ENCODE results near the gene HSD3B2. TPM values are rescaled to one million over a fixed set of nuclear protein-coding genes. Genes with fewer than 3 reads are reported as not detected.
A peak's percentile ranks its signal among the peaks of the same experiment; 100 is the strongest.

Gene HSD3B2
- total and polyA plus RNA-seq, 2 experiments from 2014 or later: 3.4 to 4.6 TPM

GRCh38 chr1:119453021-119453420, 38.1 kb downstream of the HSD3B2 start:
- 74% methylated on average over 3 of the region's 3 CpGs for WGBS (ENCODE audit: low lambda C conversion rate, missing lambda C conversion rate)
- TF ChIP-seq CTCF (IDR thresholded peaks at IDR 0.05; ENCODE audit: poor library complexity) (no peak), EZH2phosphoT487 (IDR thresholded peaks at IDR 0.05; ENCODE audit: low read depth, severe bottlenecking, unreplicated experiment) (no peak), EZH2 (IDR thresholded peaks at IDR 0.05; ENCODE audit: borderline replicate concordance) (no peak)

GRCh38 chr1:119462964-119463363, 48.0 kb downstream of the HSD3B2 start:
- no peak for DNase-seq (ENCODE audit: low spot score)
- no peaks in the 10 kb centered on the region for H3K79me2 ChIP-seq
- TF ChIP-seq EZH2phosphoT487 (IDR thresholded peaks at IDR 0.05; ENCODE audit: low read depth, severe bottlenecking, unreplicated experiment): no peak
- TF ChIP-seq CTCF (IDR thresholded peaks at IDR 0.05; ENCODE audit: poor library complexity): no peak
- TF ChIP-seq EZH2 (IDR thresholded peaks at IDR 0.05; ENCODE audit: borderline replicate concordance): no peak
- H3K4me1 ChIP-seq (ENCODE audit: insufficient read depth): peaks cover 19% of the 10 kb centered on the region
- no peak overlapping the region for H2AFZ ChIP-seq
- 88% methylated on average over 2 of the region's 2 CpGs for WGBS (ENCODE audit: low lambda C conversion rate, missing lambda C conversion rate)
- H3K27ac ChIP-seq: no peak overlapping the region
- no peaks in the 10 kb centered on the region for H3K27me3 ChIP-seq
- no peaks in the 10 kb centered on the region for H3K9me3 ChIP-seq (ENCODE audit: low read depth)
- H3K36me3 ChIP-seq (replicated peaks; ENCODE audit: insufficient read depth, low read depth): no peaks in the 10 kb centered on the region
- H4K20me1 ChIP-seq (ENCODE audit: insufficient read depth, poor library complexity, severe bottlenecking): no peaks in the 10 kb centered on the region
- no peaks in the 10 kb centered on the region for H3K9me2 ChIP-seq (replicated peaks; ENCODE audit: insufficient read depth)
- no peak overlapping the region for H3K4me2 ChIP-seq
- H3K4me3 ChIP-seq: no peak overlapping the region

More at GRCh38 chr1:119453021-119453420, 38.1 kb downstream of the HSD3B2 start:
- H4K20me1 ChIP-seq (ENCODE audit: insufficient read depth, poor library complexity, severe bottlenecking): no peaks in the 10 kb centered on the region
- no peaks in the 10 kb centered on the region for H3K9me2 ChIP-seq (replicated peaks; ENCODE audit: insufficient read depth)
- H2AFZ ChIP-seq: no peak overlapping the region
- H3K36me3 ChIP-seq (replicated peaks; ENCODE audit: insufficient read depth, low read depth): no peaks in the 10 kb centered on the region
- no peaks in the 10 kb centered on the region for H3K27me3 ChIP-seq
- DNase-seq (ENCODE audit: low spot score): no peak
- H3K79me2 ChIP-seq: no peaks in the 10 kb centered on the region
- H3K27ac ChIP-seq: peak overlapping the region; percentile 50
- H3K4me1 ChIP-seq (ENCODE audit: insufficient read depth): peaks cover 20% of the 10 kb centered on the region
- no peak overlapping the region for H3K4me3 ChIP-seq
- H3K4me2 ChIP-seq: no peak overlapping the region
- H3K9me3 ChIP-seq (ENCODE audit: low read depth): no peaks in the 10 kb centered on the region

- H3K36me3 ChIP-seq (replicated peaks; ENCODE audit: insufficient read depth, low read depth): no peaks in the 10 kb centered on the region
- 92% methylated on average over 2 of the region's 2 CpGs for WGBS (ENCODE audit: low lambda C conversion rate, missing lambda C conversion rate)
- TF ChIP-seq EZH2 (IDR thresholded peaks at IDR 0.05; ENCODE audit: borderline replicate concordance) (no peak), CTCF (IDR thresholded peaks at IDR 0.05; ENCODE audit: poor library complexity) (no peak), EZH2phosphoT487 (IDR thresholded peaks at IDR 0.05; ENCODE audit: low read depth, severe bottlenecking, unreplicated experiment) (no peak)
Measured at GRCh38 chr1:119463569-119463968, 48.6 kb downstream of the HSD3B2 start.

GRCh38 chr1:119466445-119466844, 51.5 kb downstream of the HSD3B2 start:
- 37% methylated on average over 2 of the region's 2 CpGs for WGBS (ENCODE audit: low lambda C conversion rate, missing lambda C conversion rate)
- Histone ChIP-seq H3K27me3 (no peaks in the 10 kb centered on the region), H3K4me2 (peak overlapping the region; percentile 11), H3K27ac (peak overlapping the region; percentile 81), H3K36me3 (replicated peaks; ENCODE audit: insufficient read depth, low read depth) (no peaks in the 10 kb centered on the region), H3K9me2 (replicated peaks; ENCODE audit: insufficient read depth) (no peaks in the 10 kb centered on the region), H2AFZ (no peak overlapping the region), H3K79me2 (no peaks in the 10 kb centered on the region), H3K4me3 (no peak overlapping the region), H3K4me1 (ENCODE audit: insufficient read depth) (peaks cover 19% of the 10 kb centered on the region), H4K20me1 (ENCODE audit: insufficient read depth, poor library complexity, severe bottlenecking) (no peaks in the 10 kb centered on the region), H3K9me3 (ENCODE audit: low read depth) (no peaks in the 10 kb centered on the region)
- TF ChIP-seq EZH2 (IDR thresholded peaks at IDR 0.05; ENCODE audit: borderline replicate concordance) (no peak), EZH2phosphoT487 (IDR thresholded peaks at IDR 0.05; ENCODE audit: low read depth, severe bottlenecking, unreplicated experiment) (no peak), CTCF (IDR thresholded peaks at IDR 0.05; ENCODE audit: poor library complexity) (no peak)
- DNase-seq (ENCODE audit: low spot score): no peak

More at GRCh38 chr1:119463569-119463968, 48.6 kb downstream of the HSD3B2 start:
- no peaks in the 10 kb centered on the region for H3K79me2 ChIP-seq
- no peaks in the 10 kb centered on the region for H3K9me2 ChIP-seq (replicated peaks; ENCODE audit: insufficient read depth)
- no peaks in the 10 kb centered on the region for H3K9me3 ChIP-seq (ENCODE audit: low read depth)
- peaks cover 19% of the 10 kb centered on the region for H3K4me1 ChIP-seq (ENCODE audit: insufficient read depth)
- no peak overlapping the region for H3K27ac ChIP-seq
- no peaks in the 10 kb centered on the region for H3K27me3 ChIP-seq
- H2AFZ ChIP-seq: no peak overlapping the region
- no peak overlapping the region for H3K4me2 ChIP-seq
- DNase-seq (ENCODE audit: low spot score): no peak
- H4K20me1 ChIP-seq (ENCODE audit: insufficient read depth, poor library complexity, severe bottlenecking): no peaks in the 10 kb centered on the region
- no peak overlapping the region for H3K4me3 ChIP-seq

Measured in hepatocyte (in vitro differentiated cells).